ENCODE results near the gene PKD2.
"Not testable (repeated sequence)": the region's sequence is repeated elsewhere in the genome, so short reads cannot be mapped to it uniquely, and the experiment has no call there.

Gene PKD2

GRCh38 chr4:87989765-87990164, 17.7 kb upstream of the PKD2 start:
- no peak for DNase-seq

DNA sequence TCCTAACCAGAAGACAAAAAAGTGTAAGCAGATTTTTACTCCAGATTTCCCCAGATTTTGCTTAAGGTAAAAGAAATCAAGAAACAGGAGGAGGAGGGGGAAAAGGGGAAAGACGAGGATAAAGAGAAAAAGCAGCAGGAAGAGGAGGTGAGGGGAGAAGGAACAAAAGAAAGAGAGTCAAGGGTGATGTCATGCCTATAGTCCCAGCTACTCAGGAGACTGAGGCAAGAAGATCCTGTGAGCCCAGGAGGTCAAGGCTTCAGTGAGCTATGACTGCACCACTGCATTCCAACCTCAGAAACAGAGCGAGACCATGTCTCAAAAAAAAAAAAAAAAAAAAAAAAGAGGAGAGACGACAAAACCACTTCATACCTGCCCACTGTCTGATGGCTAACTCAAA, 12.0 kb upstream of the PKD2 start:
- no peak for DNase-seq

GRCh38 chr4:87999191-87999691, 8.2 kb upstream of the PKD2 start:
- DNase-seq = not testable (repeated sequence)

GRCh38 chr4:88001871-88002270, 5.6 kb upstream of the PKD2 start:
- DNase-seq = no peak

DNA sequence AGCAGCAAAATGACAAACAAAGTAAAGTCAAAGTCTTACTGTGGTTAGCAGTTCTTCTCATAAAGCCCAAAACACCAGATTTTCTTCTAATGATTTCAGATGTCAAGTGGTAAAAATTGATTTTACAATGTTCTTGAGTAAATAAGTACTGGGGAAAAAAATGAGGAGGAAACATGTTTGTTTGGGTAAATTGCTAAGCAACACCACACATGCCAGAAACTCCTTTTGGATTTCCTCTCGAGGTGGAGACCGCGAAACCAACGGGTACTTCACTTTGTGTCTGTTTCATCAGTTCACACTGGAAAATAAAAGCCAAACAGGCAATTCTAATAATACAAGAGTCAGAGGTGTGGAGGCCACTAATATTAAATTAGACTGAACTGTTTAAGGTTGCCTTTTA, 4.6 kb upstream of the PKD2 start:
- no peak for DNase-seq

DNA sequence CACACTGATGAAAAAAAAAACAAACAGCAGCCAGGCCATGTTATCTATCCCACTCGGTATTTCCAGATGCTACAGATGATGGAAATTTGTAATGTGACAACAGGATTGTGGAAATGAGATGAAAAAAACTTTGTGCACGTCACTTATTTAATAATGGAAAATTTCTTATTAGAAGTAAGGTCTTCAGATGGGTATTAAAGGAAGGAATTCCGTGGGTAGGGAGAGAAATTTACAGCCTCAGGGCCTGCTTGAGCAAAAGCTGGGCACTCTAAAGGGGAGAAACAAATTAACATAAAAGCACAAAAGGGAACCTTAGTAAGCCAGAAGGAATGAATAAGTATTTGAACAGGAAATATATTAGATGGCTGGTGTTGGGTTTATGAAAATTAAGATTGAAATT, 4.2 kb upstream of the PKD2 start:
- no peak for DNase-seq

GRCh38 chr4:88005076-88005475, 2.4 kb upstream of the PKD2 start:
- DNase-seq = no peak

DNA sequence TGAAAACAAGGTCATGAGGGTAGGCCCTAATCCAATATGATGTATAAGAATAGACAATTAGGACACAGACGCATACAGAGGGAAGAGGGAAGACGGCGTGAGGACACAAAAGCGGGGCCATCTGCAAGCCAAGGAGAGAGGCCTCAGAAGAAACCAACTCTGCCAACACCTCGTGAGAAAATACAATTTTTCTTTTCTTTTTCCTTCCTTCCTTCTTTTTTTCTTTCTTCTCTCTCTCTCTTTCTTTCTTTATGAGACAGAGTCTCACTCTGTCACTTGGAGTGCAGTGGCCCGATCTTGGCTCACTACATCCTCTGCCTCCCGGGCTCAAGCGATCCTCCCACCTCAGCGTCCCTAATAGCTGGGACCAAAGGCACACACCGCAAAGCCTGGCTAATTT, 1.5 kb upstream of the PKD2 start:
- no peak for DNase-seq

- no peak for DNase-seq
Measured at GRCh38 chr4:88006956-88007303, 505 bp upstream of the PKD2 start.

DNA sequence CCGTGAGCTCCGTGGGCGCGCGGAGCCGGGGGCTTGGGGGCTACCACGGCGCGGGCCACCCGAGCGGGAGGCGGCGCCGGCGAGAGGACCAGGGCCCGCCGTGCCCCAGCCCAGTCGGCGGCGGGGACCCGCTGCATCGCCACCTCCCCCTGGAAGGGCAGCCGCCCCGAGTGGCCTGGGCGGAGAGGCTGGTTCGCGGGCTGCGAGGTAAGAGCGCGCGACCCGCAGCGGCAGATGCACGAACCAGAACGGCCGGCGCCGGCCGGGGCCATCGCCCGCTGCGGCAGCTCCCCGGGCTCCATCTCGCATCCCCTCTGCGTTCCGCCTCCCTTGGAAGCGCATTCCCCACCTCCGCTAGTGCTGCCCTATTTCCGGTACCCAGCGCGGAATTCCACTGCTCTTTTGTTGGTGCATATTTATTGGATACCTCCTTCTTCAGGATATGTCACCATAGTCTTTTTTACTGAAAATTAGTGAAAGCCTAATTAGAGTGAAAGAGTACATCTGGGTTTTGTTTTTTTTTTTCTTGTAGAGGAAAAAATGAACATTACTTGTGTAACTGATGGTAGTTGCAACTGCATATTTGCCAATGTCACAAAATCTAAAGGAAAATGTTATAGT, 797 bp downstream of the PKD2 start:
- no peak for DNase-seq

DNA sequence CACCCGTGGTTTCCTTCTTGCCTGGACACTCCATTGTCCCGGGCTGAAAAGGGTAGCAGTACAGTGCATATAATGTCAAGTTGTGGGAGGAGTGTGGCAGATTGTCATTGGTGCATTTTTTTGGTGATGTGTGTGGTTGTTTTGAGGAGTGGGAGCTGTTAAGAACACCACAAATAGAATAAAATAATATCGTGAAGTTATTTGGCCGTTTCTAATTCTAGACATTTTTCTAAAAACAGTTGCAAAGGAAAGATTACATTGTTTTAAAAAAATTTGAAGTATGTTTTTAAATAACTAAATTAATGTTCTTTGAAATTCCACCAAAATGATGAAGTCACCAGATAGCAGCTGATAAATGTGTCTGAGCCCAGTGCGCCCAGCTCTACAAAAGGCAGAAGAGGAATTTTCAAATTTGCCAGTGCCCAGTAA, 1.3 kb downstream of the PKD2 start:
- DNase-seq = no peak

- DNase-seq = no peak
Measured at GRCh38 chr4:88009871-88010270, 2.4 kb downstream of the PKD2 start.

DNA sequence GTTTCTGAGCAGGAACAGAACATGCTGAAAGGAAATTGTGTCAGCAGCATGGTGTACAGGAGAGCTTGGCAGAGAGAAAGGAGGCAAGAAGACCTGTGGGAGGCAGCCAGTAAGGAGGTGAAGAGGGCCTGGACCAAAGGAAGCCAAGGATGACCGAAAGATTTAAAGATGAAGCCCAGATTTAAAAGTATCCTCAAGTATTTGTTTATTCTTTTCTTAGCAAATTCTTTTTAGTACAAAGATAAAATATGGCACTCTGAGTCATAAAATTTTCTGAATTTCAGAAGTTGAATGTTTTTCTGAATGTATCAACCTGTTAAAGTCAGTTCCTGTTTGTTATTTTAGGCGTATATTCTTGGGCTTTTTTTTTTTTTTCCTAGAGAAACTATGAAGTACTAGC, 3.5 kb downstream of the PKD2 start:
- no peak for DNase-seq

DNA sequence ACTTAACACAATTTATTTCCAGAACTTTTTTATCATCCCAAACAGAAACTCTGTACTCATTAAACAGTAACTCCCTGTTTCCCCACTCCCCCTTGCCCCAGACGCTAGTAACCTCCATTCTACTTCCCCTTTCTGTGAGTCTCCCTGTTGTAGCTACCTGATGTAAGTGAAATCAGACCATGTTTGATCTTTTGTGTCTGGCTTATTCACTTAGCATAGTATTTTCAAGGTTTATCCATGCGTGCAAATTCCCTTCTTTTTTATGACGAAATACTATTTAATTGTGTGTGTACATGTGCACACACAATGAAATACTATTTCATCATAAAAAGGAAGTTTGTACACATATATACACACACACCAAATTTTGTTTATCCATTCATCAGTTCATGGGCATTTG, 5.2 kb downstream of the PKD2 start:
- no peak for DNase-seq

GRCh38 chr4:88014386-88014905, 7.0 kb downstream of the PKD2 start:
- no peak for DNase-seq

GRCh38 chr4:88015659-88016295, 8.3 kb downstream of the PKD2 start:
- no peak for DNase-seq

DNA sequence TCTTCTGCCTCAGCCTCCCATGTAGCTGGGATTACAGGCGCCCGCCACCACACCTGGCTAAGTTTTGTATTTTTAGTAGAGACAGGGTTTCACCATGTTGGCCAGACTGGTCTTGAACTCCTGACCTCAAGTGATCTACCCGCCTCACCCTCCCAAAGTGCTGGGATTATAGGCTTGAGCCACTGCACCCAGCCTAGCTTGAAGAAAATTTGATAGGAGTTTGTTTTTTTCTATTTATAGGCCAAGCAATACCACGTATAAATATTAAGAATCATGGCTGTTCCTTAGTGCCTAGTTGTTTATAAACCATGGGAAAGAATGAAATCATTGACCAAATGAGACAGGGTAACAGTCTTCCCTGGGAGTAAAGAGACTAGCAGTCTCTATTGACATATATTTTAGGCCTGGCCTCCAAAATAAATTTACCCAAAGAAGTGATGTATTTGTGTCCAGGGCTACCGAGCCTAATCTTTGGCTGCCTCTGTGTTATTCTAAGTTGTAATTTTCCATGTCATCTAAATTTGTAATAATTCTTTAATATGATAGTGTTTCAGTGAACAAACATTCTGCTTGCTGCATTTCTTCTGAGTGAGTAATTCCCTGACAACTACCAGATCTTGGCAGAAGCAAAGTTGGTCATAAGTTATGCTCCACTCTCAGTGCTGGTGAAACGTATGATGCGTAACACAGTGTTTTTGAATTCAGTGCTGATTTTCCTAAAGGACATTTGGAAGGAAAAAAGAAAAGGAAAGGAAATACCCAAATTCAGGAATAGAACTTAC, 10.3 kb downstream of the PKD2 start:
- no peak for DNase-seq

DNA sequence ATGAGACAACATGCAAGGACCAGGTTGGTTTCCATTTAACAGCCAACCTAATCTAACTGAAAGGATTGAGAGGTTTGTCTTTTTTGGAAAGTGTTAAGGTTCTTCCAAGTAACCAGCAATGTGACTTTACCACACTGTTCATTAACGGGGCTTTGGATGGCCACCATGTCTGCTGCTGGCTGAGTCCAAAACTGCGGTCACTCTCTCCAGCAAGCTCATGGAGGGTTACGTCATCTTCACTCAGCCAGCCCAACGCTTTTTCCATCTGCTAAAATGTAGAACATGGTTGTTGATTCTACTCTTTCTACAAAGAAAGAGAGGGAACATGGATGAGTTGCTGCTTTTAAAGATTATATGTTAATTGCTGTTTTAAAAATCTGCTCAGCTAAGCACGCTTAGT, 11.0 kb downstream of the PKD2 start:
- DNase-seq = no peak

- no peak for DNase-seq
Measured at GRCh38 chr4:88021824-88022223, 14.4 kb downstream of the PKD2 start.

DNA sequence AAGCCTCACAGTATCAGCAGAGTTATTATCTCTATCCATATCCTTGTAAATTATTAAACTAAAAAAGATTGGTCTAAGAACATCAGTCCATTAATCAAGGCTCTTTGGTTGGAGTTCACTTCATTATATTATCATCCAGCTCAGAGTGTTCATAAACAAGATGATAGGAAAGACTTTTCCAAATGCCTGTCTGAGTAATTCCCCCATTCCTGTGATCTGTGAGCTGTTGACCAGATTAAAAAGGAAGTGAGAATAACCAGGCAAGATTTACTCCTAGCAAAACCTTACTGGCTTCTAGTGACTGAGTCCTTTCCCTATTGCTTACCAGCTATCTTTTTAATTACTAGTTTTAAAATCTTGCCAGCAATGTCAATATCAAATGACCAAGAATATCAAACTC, 14.9 kb downstream of the PKD2 start:
- DNase-seq = no peak

DNA sequence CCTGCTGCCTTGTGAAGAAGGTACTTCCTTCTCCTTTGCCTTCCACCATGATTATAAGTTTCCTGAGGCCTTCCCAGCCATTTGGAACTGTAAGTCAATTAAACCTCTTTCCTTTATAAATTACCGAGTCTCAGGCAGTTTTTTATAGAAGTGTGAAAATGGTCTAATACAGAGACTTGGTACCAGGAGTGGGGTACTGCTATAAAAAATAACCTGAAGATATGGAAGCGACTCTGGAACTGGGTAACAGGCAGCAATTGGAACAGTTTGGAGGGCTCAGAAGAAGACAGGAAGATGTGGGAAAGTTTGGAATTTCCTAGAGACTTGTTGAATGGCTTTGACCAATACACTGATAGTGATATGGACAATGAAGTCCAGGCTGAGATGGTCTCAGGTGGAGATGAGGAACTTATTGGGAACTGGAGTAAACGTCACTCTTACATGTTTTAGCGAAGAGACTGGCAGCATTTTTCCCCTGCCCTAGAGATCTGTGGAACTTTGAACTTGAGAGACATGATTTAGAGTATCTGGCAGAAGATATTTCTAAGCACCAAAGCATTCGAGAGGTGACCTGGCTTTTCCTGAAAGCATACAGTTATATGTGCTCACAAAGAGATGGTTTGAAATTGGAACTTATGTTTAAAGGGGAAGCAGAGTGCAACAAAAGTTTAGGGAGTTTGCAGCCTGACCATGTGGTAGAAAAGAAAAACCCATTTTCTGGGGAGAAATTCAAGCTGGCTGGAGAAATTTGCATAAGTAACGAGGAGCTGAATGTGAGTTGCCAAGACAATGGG, 18.6 kb downstream of the PKD2 start:
- DNase-seq = not testable (repeated sequence)

GRCh38 chr4:88027611-88028608, 20.5 kb downstream of the PKD2 start:
- DNase-seq = no peak
